GM12891 (cell line): Measurements from ENCODE around the gene NANOG.

Source experiments
- POLR2A ChIP-seq: IDR thresholded peaks from 2 replicates; pipeline ENCODE4 v1.6.1; 2011; ENCODE audit warnings: low read depth, low read length, control low read depth
- POLR2AphosphoS5 ChIP-seq: IDR thresholded peaks from 2 replicates; pipeline ENCODE4 v1.6.1; 2011; ENCODE audit warnings: low read depth, low read length, control low read depth
- POU2F2 ChIP-seq: IDR thresholded peaks from 2 replicates; pipeline ENCODE4 v1.6.1; 2011; ENCODE audit warnings: low read depth, mild to moderate bottlenecking, control low read depth, low read length, moderate library complexity
- SPI1 ChIP-seq: IDR thresholded peaks from 2 replicates; pipeline ENCODE4 v1.6.1; 2011; ENCODE audit warnings: low read depth, low read length, control low read depth
- TAF1 ChIP-seq: IDR thresholded peaks from 2 replicates; pipeline ENCODE4 v1.6.1; 2011; ENCODE audit warnings: low read depth, low read length, control low read depth

- no peak for TF ChIP-seq SPI1
- no peak for TF ChIP-seq POLR2A
- no peak for TF ChIP-seq POU2F2
- TF ChIP-seq POLR2AphosphoS5: no peak
- TF ChIP-seq TAF1: no peak
Measured at GRCh38 chr12:7806863-7807487, 17.8 kb downstream of the NANOG start.
